8988T (cell line): ENCODE measurements around the gene RASGRP3.

Source experiments
- DNase-seq: peaks from one replicate; pipeline ENCODE4 v3.0.0; 2011

The RASGRP3 gene

DNA sequence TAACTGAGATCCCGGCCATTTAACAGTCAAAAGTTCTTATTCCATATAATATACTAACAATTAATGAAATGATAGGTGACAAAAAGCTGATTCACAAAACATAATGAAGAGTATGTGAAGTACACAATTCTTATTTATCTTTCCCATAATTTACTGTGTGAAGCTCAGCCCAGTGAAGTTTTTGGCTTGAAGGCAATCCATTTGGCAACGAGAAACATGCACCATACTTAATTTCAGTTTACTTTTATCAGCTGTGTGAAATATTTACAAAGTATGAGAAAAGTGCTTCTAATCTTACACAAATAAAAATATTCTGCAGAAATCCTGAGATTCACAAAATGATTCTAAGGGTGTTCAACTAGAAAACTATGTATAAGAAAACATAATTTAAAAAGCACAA lies 110.3 kb downstream of the RASGRP3 start:
- no peak for DNase-seq

DNA sequence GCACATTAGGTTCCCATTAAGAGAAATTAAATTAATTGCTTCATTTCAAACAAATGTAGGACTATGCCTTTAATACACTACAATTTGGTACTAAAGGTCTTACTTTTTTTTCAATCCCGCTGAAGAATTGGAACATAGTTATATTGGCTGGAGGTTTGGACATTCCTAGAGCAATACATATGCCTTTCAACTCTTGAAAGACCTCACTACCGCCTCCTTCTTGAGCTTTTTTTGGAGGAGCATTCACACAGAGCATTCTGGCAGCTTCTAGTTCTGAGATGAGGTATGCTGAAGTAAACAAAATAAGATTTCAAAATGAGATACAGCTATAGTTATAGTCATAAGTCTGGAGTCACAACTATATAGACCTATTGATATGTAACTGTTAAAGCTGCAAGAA lies 111.8 kb downstream of the RASGRP3 start:
- DNase-seq, result no peak

DNA sequence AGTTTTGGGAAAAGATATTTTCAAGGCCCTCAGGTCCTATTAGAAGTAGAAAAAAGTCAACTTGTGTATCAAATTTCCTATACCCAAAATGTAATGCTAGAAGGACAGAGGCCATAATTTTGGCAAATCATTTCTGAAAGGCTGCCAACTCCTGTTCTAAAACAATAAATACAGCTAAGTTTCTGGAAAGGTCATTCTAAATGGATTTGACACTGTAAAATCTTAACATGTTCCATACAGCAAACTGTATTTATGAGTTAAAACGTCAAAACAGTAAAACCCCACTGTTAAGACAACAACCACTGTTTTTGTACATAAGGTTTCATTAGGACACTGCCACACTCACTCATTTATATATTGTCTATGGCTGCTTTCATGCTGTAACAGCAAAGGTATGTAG lies 113.0 kb downstream of the RASGRP3 start:
- DNase-seq, result no peak

DNA sequence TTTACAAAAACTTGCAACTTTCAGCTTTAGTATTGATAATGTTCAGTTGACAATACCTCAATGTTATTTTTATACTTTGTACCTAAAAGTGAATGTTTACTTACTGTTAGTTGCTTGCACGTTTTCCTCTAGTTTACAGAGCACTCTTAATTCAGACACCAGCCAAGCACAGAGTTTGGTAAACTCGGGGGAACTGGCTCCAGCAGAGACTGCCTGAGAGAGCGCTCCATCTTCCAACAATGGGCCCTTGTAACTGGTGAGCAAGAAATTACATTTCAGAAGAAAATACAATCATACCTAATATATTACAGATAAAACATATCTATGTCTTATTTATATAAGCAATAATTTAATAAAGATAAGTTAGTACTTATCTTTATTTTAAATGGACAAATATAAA lies 118.9 kb downstream of the RASGRP3 start:
- no peak for DNase-seq

DNA sequence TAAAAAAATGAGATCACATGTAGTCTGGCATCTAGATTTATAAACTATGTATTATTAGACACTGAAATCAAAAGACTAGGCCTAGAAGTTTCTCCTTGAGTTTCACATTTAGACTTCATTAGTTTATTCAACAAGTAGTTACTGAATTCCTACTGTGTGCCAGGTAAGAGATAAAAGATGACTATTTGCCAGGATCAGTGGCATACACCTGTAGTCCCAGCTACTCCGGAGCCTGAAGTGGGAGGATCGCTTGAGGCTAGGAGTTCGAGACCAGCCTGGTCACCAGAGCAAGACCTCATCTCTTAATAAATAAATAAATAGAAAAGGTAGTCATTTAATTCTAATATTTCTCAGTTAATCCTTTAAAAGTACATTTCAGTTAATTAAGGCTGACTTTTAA lies 120.6 kb downstream of the RASGRP3 start:
- DNase-seq, result no peak

DNA sequence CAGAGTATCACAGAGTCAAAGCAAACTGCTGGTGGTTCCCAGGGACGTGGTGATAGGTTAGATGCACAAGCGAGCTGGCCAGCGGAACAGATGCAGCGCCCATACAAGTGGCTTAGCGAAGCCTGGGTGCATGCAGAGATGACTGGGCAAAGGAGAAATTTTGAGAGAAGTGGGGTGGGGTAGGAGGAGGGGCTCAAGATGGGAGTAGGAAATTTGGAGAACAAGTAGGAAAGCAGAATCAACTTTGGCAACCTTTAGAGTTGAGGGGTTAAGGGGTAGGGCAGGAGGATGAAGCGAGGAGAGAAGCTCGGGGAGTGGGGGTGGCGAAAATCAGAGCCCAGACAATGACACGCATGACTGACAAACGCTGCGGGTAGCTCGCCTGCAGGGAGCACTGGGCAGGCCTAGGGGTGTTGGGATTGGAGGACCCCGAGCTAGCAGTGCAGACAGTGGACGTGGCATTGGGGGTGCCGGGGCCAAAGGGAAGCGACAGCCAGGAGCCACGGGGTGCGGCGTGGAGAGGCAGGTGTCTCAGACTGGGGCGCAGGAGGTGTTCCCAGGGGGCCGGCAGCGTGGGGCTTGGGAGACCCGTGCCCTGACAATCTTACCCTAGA lies 122.2 kb downstream of the RASGRP3 start:
- DNase-seq, result no peak

DNA sequence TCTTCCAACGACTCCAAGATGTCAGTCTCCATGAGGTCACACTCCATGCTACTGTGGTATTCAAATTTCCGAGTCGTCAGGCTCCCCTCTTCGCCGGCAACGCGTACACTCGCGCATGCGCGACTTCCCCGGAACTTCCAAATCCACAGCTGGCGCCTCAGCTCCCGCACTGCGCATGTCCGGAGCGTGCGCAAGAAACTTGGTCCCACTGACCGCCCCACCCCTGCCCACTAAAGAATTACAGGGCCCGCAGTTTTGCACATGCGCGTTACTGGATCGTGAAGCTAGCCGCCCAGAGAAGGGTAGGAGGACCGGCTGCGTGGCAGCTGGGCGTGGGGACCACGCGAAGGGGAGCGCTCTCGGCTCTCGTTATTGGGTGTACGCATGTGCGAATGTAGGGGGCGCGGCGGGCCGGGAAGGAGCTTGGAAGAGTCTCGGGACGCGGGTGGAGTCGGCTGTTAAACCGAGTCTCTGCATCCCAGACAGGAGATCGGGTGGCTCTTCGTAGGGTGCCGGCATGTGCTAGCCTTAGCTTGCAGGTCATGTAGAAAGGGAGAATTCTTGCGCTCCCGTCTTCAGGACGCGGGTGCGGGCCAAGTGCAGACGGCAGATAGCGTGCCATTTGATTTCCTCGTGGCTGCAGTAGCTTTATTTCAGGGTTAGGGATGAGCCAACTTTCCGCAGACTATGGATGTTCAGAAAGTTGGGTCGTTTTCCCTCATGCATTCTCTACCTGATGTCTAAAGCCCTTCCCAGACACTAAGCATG lies 122.9 kb downstream of the RASGRP3 start, which contains the start of gene FAM98A:
Gene FAM98A, minus strand, starts transcription at position 125 of the 768 bp plus-strand sequence. Its CDS starts 78 bp downstream, at position 47.
- peak; percentile 68 for DNase-seq

DNA sequence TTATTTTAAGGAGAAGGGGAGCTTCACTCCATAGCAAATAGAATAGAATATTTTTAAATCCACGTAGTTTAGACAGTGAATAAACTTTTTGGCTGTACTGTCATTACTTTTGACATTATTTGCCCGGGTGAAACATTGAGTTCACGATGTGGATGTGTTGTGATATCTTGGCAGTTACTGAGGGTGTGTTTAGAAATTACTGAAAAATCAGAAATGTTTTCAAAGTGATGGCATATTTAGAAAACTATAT lies 123.4 kb downstream of the RASGRP3 start:
- no peak for DNase-seq

DNA sequence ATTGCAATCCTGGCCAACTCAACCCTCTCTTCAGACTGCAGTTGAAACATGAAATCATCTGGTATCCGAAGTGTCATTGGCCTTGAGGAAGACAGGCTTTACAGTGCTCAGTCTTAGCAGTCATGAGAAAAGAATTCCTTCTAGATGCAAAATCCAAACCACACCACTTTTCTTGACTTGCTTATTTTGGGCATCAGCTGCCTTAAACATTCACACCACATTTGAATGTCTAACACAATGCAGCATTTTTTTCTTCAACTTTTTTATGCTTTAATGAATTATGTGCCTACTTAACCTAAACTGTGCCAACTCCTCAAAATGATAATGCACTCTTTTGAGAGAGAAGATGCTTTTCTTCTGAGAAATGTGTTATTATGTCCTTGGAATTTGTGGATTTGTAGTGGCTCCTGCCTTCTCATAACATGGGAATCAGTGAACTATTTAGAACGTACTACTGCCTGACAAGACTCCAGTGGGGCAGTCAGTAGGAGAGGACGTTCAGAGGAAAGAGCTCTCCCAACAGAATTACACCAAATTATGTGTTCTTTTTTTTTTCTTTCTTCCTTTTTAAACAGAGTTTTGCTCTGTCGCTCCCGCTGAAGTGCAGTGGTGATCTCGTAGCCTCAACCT lies 125.9 kb downstream of the RASGRP3 start:
- no peak for DNase-seq

DNA sequence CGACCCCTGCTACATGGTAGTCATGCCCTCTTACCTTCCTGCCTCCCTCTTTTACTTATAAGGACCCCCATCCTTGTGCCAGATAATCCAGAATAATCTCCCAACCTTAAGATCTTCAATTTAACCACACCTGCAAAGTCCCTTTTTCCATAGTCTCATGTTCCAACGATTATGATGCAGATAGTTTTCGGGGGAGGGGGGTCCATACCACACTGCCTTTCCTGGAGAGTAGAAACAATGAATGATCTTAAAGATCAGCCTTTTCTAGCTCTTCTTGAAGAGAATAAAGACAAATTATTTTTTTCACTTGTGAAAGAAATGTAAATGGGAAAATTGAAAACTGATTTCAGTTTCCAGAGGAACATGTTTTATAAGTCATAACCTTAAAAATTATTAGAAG lies 127.0 kb downstream of the RASGRP3 start:
- no peak for DNase-seq

DNA sequence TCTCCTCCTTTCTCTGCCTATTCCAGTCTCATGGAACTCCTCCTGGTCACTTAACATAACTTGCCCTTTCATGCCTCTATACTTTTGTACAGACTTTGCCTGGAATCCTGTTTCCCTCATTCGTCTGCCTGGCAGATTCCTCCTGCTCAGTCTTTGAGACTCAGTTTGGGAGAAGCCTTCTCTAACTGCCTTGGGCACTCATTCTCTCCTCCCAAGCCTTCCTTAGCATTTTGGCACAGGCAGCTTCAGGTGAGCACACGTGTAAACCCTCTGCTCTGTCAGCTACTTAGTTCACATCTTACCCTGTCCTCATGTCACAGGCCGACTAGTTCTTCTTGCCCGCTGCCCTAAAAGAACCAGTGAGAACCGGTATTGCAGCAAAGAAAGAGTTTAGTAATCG lies 128.6 kb downstream of the RASGRP3 start:
- no peak for DNase-seq

DNA sequence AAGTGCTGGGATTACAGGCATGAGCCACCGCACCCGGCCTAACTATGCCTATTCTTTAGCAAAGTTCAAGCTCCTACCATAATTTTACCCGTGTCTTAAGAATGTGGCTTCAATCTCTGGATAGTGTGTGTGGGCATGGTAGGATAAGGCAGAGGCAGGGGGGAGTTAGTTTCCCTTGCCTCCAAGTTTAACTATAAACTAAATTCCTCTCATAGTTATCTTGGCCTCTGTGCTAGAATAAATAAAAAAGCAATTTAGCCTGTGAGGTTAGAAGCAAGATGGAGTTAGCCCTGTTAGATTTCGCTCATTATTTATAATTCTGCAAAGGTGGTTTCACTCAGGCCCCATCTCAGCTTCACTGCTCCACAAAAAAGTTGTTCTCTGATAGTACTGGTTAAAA lies 129.7 kb downstream of the RASGRP3 start:
- no peak for DNase-seq

DNA sequence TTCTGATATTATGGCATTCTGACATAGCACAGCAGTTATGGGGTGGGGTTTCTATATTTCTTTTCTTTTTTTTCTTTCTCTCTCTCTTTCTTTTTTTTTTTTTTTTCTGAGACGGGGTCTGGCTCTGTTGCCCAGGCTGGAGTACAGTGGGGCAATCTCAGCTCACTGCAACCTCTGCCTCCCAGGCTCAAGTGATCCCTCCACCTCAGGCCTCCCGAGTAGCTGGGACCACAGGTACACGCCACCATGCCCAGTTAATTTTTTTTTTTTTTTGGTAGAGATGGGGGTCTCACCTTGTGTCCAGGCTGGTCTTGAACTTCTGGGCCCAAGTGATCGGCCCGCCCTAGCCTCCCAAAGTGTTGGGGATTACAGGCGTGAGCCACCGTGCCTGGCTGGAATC lies 130.2 kb downstream of the RASGRP3 start:
- no peak for DNase-seq

DNA sequence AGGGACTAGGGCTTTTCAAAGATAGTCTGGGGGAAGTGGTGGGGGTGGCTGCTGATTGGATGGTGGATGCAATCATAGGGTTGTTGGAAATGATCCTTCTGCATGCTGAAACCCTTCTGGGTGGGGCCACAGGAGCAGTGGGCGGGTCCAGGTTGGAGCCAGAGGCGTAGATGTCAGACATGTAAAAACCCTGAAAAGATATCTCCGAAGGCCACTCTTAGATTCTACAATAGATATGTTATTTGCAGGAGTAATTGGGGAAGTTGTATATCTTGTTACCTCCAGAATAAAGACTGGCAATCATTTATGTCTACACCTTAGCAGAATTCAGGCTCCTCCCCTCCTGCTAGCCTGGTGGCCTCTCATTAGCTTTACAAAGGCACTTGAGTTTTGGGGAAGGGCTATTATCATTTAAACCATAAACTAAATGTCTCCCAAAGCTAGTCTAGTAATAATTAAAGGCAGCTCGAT lies 130.8 kb downstream of the RASGRP3 start:
- no peak for DNase-seq

DNA sequence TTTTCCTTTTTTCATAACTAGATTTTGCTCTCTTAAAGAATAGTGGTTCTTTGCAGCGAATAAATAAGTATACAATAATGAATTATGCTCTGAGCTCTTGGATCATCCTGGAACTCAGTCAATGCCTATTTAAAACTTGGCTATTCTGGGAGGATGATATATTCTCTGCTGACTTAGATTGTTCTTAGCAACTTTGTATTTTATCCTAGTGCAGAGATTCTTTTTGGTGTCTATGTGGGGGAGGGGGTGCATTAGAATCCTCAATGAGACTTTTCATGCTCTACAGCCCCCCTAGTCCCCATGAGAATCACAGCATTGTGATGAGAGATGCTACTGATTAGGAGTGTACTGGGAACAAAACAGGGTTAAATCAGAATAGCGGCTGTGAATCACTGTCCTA lies 131.5 kb downstream of the RASGRP3 start:
- DNase-seq, result no peak

DNA sequence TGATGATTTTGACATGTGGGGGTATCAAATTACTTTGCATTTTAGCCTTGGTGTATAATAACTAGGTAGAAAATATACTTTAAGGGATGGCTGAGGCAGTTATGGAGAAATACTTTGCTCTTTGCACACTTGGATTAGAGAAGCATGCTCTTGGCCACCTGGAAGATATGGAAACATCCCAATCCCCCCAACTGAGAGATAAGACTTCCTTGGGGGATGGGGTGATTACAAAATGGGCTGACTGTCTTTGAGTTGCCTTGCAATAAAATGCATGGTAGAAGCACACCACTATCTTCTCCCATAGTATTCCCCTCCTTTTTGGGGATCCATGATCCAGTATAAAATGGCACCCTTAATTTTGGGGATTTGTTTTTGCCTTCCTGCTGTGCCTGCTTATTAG lies 137.7 kb downstream of the RASGRP3 start:
- DNase-seq, result no peak
